Islet of Langerhans (tissue), 1 donor: ENCODE data around the gene SIGLEC6.

Source experiments
- FAIRE-seq: peaks from one replicate; lab custom pipeline; 2011; peaks lifted over from hg19 to GRCh38; lab: Jason Lieb, UNC

The SIGLEC6 gene

DNA sequence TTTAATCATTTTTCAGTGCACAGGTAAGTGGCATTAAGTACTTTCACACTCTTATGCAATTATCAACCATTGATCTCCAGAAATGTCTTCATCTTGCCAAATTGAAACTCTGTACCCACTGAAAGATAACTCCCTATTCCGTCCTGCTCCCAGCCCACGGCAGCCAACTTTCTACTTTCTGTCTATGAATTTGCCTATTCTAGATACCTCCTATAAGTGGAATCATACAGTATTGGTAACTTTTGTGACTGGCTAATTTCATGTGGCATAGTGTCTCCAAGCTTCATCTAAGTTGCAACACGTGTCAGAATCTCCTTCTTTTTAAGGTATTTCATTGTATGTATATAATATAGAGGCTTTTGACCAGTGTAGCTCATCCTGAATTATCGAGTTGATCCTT lies 58.9 kb downstream of the SIGLEC6 start:
- no peak for FAIRE-seq

GRCh38 chr19:51471527-51471926 lies 59.9 kb downstream of the SIGLEC6 start:
- no peak for FAIRE-seq

GRCh38 chr19:51470966-51471365 lies 60.5 kb downstream of the SIGLEC6 start:
- no peak for FAIRE-seq

GRCh38 chr19:51469629-51470028 lies 61.8 kb downstream of the SIGLEC6 start:
- no peak for FAIRE-seq

DNA sequence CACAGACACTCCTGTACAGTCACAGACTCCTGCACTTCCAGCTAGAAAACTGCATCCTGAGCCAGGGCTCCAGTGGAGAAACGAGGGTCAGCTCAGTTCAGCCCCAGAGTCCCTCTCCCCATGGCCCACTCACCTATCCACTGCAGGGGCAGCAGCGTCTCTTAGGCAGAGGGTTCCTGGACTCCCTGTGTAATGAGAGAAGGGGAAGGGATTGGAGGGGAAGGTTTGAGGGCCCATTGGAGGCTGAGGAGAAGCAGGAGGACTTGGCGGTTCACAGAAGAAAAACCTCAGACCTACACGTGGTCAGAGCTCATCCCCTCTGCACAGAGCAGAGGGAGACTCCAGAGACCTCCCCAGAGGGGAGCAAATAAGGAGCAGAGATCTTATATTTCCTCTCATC lies 62.3 kb downstream of the SIGLEC6 start:
- no peak for FAIRE-seq

DNA sequence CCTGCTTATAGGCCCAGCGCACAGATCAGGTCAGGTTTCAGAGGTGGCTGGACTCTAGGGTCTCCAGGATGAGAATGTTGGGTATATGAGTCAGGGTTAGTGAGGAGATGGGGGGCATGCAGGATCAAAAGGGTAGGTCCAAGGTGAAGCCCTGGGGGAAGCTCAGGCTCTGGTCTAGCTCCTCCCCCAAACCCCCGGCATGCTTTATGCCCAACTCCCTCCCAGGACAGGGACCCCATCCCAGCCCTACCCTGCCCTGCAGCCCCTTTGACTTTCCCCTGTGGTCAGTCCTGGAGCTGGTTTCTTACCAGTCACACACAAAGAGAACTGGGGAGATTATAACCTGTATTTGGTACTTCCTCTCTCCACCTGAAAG lies 62.9 kb downstream of the SIGLEC6 start:
- no peak for FAIRE-seq

- no peak for FAIRE-seq
Observed at GRCh38 chr19:51467864-51468544, 63.5 kb downstream of the SIGLEC6 start.
